HG02852 (cell line): ENCODE data around the gene SLC52A1.
"Not testable (repeated sequence)": the region's sequence is repeated elsewhere in the genome, so short reads cannot be mapped to it uniquely, and the experiment has no call there.

Experiments used
- ATAC-seq: cut with Tn5 transposase; IDR thresholded peaks from one replicate; pipeline ENCODE4 v1.9.1; 2021; ENCODE audit warnings: mild to moderate bottlenecking, moderate library complexity; ENCODE audit not compliant: unreplicated experiment

SLC52A1 gene

DNA sequence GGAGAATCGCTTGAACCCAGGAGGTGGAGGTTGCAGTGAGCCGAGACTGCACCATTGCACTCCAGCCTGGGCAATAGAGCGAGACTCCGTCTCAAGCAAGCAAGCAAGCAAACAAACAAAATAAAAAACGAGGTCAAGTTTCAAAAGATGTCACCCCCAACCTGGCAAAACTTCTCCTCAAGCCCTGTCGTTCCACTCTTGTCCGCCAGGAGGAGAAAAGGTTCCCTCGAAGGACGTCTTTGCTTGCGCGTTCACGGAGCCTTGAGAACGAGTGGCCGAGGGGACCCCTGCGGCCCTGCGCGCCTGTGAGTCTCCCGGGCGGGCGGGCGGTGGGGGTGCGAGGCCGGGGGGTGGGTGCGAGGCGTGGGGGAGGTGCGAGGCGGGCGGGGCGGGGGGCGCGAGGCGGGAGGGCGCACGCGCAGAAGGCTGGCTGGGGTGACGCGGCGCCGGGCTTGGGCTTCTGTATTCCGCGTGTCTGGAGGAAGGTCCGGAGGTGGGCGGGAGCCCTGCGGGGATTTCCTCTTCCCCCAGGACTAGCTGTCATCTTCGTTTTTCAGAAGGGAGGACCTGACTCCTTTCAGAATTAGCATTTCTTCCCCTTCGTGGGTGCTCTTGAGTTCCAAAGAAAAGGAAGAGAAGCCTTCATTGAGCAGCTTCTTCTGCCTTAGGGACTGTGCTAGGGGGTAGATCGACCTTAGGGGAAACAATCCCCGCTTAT is 3.7 kb downstream of the SLC52A1 start:
- no peak for ATAC-seq

DNA sequence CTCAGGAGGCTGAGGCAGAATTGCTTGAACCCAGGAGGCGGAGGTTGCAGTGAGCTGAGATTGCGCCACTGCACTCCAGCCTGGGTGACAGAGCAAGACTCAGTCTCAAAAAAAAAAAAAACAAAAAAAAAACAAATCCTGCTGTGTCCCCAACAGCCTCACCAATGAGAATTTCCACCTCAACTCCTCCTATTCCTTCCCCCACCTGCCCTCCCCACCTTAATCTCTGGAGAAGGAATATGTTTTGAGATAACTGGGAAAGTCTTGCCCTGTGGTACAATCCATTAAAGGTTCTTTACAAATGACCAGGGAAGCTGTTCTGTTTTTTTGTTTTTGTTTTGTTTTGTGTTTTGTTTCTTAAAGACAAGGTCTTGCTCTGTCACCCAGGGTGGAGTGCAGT is 5.1 kb downstream of the SLC52A1 start:
- not testable (repeated sequence) for ATAC-seq

DNA sequence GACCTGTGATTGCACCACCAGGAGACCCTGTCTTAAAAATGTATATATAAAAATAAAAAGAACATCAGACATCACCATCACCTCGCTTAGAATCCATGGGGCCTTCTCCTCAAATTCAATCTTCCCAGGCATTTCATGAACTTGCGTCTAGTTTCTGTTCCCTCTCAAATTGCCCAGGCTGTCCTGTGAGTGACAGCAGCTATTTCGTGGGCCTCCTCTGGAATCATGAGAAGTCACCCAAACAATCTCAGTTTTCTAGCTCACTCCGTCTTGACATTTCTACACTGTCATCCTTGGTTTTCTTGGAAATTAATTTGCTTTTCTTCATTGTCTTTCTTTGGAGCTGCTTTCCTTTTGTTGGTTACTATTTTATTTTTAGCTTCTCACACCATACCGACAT is 7.3 kb downstream of the SLC52A1 start:
- no peak for ATAC-seq

DNA sequence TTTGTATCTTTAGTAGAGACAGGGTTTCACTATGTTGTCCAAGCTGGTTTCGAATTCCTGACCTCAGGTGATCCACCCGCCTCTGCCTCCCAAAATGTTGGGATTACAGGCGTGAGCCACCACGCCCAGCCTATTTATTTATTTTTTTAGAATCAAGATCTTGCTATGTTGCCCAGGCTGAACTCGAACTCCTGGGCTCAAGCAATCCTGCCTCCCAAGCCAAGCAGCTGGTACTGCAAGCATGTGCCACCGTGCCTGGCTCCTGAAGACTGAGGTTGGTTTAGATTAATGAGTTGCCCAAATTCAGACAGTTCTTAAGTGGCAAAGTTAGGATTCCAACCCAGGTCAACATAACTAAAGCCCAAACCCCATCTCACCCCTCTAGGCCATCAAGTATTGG is 7.9 kb downstream of the SLC52A1 start:
- no peak for ATAC-seq

DNA sequence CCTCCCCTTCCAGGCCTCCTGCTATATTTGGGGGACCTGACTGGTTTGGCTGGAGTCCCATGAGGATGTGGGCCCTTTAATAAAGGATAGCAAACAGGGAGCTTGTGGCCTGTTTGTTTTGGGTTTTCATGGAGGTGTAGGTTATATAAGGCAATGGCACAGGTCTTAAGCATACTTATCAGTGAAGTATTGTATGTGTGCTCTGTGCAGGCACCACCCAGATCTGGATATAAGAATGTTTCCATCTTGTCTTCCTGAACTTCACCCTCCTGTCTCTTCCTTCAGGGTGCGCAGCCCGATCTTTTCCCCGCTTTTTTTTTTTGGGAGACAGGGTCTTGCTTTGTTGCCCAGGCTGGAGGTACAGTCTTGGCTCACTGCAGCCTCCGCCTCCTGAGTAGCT is 10.6 kb downstream of the SLC52A1 start:
- ATAC-seq = no peak

DNA sequence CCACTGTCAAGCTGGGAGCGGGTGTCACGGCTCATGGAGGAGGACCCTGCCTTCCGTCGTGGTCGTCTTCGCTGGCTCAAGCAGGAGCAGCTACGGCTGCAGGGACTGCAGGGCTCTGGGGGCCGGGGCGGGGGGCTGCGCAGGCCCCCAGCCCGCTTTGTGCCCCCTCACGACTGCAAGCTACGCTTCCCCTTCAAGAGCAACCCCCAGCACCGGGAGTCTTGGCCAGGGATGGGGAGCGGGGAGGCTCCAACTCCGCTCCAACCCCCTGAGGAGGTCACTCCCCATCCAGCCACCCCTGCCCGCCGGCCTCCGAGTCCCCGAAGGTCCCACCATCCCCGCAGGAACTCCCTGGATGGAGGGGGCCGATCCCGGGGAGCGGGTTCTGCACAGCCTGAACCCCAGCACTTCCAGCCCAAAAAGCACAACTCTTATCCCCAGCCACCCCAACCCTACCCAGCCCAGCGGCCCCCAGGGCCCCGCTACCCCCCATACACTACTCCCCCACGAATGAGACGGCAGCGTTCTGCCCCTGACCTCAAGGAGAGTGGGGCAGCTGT is 11.6 kb downstream of the SLC52A1 start:
- no peak for ATAC-seq

DNA sequence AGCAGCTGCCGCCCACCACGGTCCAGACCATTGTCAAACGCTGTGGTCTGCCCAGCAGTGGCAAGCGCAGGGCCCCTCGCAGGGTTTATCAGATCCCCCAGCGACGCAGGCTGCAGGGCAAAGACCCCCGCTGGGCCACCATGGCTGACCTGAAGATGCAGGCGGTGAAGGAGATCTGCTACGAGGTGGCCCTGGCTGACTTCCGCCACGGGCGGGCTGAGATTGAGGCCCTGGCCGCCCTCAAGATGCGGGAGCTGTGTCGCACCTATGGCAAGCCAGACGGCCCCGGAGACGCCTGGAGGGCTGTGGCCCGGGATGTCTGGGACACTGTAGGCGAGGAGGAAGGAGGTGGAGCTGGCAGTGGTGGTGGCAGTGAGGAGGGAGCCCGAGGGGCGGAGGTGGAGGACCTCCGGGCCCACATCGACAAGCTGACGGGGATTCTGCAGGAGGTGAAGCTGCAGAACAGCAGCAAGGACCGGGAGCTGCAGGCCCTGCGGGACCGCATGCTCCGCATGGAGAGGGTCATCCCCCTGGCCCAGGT is 13.0 kb downstream of the SLC52A1 start:
- no peak for ATAC-seq

DNA sequence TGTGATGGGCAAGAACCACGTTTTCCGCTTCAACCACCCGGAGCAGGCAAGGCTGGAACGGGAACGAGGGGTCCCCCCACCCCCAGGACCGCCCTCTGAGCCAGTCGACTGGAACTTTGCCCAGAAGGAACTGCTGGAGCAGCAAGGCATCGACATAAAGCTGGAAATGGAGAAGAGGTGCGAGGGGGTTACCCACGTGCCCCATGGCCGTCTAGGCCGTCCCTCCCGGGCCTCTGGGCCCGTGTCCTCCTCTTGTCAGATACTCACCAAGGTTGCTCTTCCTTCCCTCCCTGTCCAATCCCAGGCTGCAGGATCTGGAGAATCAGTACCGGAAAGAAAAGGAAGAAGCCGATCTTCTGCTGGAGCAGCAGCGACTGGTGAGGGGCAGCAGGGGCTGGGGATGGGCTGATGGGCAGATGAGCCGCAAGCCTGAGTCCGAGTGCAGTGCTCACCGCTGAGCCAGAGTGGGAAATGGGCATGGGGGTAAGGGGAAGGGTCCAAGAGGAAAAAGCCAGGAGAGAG is 14.7 kb downstream of the SLC52A1 start:
- no peak for ATAC-seq

DNA sequence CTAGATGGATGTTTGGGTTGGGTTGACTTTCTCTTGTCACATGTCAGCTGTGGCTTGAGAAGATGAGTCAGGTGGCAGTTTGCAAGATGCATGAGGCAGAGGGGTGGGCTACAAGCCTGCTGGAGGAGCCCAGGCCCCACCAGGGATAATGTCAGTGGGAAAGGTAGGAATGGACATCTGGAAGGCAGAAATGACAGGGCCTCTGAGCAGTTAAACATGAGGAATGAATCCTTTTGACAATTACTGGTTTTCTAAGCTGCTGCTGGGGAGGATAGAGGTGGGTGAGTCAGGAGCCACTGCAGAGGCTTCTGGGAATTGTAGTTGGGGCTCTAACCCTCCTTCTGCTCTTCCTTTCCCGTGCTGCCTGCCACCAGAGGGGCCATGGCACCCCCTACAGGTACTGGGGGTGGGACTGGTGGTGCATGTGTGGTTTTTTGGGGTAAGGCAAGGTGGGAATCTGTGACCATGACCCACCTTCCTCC is 15.7 kb downstream of the SLC52A1 start:
- no peak for ATAC-seq

DNA sequence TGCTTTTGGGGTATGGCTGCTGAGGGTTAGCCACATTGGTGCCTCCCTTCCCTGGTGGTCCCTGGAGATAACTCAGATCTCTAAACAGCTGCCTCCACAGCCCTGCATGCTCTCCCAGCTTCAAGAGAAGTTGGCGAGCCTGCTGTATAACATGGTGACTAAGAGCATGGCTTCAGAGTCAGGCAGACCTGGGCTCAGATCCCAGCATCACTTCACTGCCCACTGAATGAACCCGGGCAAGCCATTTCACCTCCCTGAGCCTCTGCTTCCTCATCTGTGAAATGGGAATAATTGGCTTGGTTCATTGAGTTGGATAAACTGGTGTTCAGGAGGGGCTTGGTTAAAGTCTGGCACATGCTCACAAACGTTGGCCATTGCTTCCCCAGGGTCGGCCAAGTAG is 20.9 kb downstream of the SLC52A1 start:
- no peak for ATAC-seq

DNA sequence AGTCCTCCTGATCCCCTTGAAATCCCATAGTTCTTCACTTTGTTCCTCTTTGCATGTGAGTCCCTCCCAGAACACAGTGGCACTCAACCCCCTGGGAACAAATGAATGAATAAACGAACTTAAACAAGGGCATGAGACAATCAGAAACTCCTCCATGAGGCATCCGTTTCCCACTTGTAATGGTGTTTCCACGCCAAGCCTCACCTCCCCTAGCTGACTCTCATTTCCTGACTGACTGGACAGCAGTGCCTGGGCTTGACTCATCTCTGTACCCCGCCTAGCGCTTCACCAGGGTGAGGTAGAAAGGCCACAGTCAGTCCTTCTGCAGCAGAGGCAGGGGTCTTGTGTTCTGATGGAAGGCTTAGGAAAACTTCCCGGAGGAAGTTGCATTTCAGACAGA is 23.3 kb downstream of the SLC52A1 start:
- no peak for ATAC-seq

DNA sequence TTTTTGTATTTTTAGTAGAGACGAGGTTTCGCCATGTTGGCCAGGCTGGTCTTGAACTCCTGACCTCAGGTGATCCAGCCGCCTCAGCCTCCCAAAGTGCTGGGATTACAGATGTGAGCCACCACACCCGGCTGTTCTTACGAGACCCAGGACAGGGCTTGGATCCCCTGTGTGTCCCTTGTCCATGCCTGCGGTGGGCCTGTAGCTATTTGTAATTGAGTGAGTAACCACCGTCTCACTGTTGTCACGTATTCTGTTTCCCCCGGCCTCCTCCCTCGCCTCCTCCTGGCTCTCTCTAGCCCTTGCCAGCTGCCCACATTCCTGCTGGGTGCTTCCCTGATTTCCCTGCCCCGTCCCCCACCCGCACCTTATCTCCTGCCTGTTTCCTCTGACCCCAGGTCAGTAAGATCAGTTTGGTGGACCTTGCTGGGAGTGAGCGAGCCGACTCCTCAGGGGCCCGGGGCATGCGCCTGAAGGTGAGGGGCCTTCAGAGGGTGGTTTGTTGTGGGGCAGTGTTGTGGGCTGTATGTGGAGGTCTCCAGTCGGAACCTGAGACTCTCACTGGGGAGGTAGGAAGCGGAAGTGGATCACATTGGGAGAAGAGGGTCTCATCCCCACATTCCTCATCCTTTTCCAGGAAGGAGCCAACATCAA is 31.9 kb downstream of the SLC52A1 start:
- no peak for ATAC-seq

DNA sequence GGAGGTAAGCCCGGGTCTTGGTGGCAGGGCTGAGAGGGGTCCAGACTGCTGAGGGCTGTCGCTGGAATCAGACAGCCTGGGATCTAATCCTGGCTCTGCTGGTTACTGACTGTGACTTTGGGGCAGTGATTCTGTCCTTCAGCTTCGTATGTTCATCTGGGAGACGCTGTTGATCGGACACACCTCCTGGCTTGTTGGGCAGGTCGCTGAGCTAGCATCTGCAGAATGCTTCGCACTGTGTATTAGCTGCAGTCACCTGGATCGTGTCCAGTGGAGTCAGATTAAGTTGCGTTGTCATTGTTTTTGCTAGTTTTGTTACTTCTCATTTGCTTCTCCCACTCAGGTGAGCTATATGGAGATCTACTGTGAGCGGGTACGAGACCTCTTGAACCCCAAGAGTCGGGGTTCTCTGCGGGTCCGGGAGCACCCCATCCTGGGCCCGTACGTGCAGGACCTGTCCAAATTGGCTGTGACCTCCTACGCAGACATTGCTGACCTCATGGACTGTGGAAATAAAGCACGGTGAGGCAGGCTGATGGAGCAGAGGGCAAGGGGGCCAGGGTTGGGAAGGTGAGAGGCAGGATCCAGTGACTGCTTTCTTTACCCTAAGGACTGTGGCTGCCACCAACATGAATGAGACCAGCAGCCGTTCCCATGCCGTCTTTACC is 33.0 kb downstream of the SLC52A1 start:
- ATAC-seq = no peak

DNA sequence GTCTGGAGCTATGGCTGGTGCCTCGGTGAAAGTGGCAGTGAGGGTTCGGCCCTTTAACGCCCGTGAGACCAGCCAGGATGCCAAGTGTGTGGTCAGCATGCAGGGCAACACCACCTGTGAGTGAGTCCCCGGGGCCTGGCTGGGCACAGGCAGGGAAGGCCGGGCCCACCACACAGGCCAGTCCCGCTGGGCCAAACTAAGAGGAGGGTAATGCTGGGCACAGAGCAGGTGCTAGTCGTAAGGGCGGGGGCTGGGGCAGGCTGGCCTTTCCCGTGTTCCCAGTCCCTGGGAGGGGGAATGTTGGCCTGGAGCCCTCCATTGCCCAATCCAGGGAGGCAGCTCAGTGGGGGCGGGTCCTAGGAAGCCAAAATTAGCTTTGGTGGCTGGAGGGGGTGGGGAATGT is 35.0 kb downstream of the SLC52A1 start:
- no peak for ATAC-seq

DNA sequence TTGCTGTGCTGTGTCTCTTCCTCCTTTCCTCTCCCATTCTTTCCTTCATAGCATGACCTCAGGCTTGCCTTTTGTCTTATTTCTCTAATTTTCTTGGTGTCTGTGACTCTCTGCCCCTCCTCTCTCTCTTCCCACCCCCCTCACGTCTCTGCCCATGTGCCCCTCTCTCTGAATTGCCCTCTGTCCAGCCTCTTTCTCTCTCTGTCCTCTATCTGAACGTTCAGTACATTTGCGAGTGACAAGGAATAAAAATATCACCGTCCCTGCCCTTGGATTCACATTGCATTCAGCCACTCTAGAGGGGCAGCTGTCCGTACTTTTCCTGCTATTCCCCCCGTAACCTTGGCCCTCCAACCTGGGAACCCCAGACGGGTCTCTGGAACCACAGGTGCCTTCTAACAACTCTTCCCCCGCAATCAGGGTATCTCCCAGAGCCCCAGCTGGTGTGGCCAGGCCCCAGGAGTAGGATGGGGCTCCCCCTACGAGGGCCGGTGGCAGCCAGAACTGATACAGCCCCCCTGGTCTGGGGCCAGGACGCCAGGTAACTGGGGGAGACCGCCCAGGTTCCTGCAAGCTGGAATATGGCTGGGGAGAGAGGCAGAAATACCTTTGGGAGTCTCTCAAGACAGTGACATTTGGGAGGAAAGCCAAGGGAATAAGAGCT is 35.7 kb downstream of the SLC52A1 start:
- ATAC-seq = no peak

DNA sequence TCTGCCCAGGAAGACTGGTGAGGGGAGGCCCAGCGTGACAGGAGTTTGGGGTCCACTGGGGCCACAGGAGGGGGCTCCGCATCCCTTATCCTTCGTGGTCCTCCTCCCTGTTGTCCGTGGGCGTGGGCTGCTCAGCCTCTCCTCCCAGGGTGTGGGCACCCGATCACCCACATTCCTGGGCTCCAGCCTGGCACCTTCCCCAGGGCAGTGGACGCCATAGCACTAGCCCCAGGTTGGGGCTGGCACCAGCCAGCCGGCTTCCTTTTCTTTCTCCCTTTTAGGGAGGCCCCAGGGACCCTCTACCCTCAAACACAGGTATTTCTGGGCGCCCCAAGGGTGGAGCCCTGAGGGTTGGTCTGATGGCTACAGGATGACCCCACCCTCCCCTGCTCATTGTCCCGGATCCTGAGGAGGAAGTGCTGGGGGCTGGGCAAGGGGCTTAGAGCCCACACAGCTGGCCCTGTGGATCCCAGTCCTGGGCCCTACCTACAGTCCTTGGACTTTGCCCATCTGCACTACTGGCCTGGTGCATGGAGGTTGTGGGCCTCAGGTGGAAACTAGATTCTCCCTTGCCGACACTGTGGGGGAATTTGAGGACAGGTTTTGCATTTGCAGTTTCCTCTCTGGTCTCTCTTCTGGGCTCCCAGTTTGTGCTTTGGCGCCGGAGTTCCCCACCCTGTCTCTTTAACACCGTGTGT is 36.3 kb downstream of the SLC52A1 start:
- ATAC-seq = no peak

DNA sequence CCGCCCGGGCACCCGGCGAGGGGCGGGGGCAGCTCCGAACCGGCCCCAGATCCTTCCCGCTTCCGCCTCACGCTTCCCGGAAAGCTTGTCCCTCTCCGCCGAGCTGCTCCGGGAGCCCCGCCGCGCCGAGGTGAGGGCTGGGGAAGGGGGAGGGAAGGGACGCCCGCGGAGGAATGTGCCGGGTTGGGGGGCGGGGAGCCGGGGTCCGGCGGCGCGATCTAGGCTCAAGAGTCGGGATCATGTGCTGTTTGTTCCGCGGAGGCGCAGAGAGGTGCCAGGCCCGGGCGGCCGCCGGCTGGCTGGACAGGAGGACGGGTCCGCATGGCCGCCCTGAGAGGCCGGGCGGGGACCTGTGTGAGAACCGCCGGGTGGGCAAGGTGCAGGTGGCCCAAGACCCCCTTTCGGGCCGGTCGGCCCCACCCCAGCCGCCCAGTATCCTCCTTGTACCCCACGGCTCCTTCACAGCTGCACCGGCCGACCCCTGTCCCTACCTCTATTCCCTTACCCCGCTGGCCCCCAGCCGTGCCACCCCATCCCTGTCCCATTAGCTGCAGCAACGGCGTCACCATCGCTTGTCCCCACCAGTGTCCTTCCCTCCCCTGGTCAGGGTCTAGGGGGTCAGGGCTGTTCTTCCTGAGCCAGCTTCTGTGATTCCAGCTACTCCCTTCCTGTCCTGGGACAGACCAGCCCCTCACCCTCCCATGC is 37.0 kb downstream of the SLC52A1 start:
- peak; percentile 9 for ATAC-seq

DNA sequence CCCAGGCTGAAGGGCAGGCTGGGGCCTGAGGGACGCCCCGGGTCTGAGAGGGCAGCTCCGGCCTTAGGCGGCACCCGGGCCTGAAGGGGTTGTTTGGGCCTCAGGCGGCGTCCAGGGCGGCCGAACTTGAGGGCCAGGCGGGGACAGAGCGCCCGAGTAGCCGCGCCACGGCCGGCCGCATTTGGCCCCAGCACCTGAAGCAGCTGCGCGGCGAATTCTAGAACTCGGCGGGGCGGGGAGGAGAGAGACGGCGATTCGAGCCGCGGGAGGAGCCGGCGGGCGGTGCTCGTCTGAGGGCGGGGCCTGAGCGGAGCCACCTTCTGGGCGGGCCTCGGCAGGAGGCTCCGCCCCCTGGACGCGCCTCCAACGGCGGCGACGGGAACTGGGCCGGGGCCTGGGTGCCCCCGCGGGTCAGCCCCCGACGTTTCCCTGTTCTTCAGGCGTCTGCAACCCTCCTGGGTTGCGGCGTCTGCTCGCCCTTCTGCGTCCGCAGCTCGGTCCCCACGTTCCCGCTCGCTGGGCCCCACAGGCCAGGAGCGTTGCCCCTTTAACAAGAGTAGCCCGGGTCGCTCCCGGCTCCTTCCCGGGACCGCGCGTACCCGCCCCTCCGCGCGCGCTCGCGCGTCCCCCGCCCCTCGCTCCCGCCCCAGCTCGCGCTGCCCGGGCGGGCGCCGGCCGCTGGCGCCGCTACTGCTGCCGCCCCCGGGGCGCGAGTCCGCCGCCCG is 37.8 kb downstream of the SLC52A1 start, which contains the start of the genes INCA1 and KIF1C:
TSS of gene INCA1 (minus strand) at position 221 of the 725 bp plus-strand sequence. CDS start 3,085 bp downstream, outside the sequence.
TSS of gene KIF1C (plus strand) at position 649 of the 725 bp plus-strand sequence. CDS start 2,297 bp downstream, outside the sequence.
- peak; percentile 76 for ATAC-seq
